CD4-positive, alpha-beta T cell treated with Interleukin-4 for 4 hours (primary cell): ENCODE results near the gene VSIG4.
"Not testable (repeated sequence)": the region's sequence is repeated elsewhere in the genome, so short reads cannot be mapped to it uniquely, and the experiment has no call there.

ENCODE experiments used
- DNase-seq: peaks from one replicate; pipeline ENCODE4 v3.0.0-alpha.2; 2020

VSIG4 gene

GRCh38 chrX:66005830-66006449 lies 33.9 kb downstream of the VSIG4 start:
- DNase-seq = no peak

DNA sequence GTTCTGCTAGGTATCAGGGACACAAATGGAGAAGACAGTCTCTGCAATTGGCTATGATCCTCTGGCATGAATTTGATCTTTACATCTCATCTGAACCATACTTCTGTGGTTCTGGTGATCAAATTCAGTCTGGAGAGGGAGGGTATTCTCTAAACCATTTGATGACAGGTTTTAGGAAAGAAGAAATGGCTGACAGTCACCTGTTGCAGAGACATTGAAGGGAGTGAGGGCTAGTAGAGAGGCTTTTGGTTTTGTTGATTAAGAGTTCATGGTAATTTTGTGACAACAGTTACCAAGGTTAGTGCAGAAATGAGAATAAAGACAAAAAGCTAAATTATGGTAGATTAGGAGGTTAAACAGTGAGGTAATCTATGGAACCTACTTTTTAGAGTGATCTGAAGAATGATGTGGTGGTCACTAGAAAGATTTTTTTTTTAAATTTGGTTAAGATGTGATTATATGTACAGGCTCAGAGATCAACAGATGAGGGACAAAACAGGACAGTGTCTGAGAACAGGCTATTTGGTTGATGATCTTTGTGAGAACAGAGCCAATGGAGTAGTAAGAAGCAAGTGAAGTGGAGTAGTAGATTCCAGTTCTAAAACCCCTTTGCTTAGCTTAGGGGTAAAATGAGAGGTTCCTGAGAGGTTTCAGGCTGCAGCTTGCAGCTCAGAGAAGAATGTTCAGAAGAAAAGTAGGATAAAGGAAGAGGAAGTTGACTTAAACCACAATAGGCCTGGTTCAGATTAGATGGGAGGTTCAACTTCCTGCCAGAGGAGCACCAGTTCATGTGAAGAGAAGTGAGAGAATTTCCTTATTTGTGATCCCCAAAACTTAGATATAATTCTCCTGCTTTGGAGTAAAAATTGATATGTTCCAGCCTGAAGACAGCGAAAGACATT lies 34.7 kb downstream of the VSIG4 start:
- DNase-seq = peak; percentile 14

- no peak for DNase-seq
Observed at GRCh38 chrX:66002824-66003680, 36.8 kb downstream of the VSIG4 start.

DNA sequence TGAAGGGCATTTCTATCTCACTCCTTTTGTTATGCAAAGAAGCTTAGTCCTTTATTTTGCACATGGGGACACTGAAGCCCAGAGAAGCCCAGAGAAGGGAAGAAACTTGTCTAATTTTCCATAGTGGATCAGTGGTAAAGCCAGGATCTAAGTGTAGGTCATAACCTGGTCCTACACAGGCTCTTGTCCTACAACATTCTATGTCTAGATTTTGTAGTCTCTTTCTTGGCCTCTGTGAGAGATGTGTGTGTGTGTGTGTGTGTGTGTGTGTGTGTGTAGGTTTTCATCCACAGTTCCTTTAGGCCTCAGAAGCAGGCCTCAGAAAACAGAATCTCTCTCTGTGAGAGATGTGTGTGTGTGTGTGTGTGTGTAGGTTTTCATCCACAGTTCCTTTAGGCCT lies 38.3 kb downstream of the VSIG4 start:
- DNase-seq = no peak

GRCh38 chrX:66000628-66001272 lies 39.1 kb downstream of the VSIG4 start:
- DNase-seq = no peak

DNA sequence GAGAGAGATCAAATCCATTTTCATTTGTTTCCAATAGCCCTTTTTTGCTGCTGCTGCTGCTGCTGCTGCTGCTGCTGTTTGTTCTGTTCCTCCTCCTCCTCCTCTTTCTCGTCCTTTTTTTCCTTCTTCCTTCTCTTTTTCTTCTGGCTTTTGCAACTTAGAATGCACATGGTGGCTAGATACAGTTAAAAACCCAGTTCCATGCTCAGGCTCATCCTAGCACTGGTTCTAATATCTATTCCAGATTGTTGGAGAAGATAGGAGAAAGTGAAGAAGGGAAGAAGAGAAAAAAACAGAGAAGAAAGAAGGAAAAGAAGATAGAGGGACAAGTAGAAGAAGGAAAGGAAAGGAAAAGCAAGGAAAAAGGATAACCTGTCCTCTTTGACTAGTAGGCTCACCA lies 39.7 kb downstream of the VSIG4 start:
- no peak for DNase-seq

GRCh38 chrX:65999563-66000148 lies 40.2 kb downstream of the VSIG4 start:
- DNase-seq = no peak

- no peak for DNase-seq
Observed at GRCh38 chrX:65999029-65999562, 40.8 kb downstream of the VSIG4 start.

GRCh38 chrX:65997978-65998717 lies 41.7 kb downstream of the VSIG4 start:
- DNase-seq = no peak

- no peak for DNase-seq
Observed at GRCh38 chrX:65994519-65995506, 45.1 kb downstream of the VSIG4 start.

- no peak for DNase-seq
Observed at GRCh38 chrX:65993915-65994460, 45.9 kb downstream of the VSIG4 start.

DNA sequence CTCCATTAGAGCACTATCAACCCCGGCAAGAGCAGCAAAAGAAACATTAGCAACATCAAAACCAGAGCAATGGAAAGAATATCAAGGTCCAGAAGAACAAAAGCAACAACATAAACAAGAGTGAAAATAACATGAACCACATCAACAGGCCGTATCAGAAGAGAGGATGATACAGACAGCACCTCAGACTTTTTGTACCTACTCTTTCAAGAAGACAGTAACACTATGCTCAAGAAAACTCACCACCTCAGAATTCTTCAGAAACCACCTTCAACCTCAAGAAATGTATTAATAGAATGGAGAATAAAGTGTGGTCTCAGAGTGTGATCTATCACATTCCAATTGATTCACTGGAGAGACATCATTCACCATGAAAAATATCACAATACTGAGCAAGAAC lies 46.5 kb downstream of the VSIG4 start:
- DNase-seq = no peak

DNA sequence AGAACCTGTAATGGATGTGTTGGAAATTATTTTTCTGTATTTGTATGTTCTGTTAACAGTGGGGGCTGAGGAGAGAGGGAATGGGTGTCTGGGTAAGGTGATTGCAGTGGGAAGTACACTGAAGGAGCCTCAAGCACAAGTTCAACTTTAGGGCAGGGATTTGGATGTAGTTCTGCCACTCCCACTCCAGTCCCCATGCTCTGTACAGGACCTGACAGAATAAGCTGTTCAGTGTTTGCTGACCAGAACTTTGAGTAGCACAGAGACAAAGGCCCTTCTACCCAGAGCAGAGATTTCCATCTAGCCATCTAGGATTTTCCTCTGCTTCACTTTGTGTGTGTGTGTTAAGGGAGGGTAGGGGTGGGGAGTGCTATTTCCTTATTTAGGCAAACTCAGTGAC lies 49.2 kb downstream of the VSIG4 start:
- no peak for DNase-seq

GRCh38 chrX:65987811-65988210 lies 52.1 kb downstream of the VSIG4 start:
- no peak for DNase-seq

GRCh38 chrX:65985922-65986588 lies 53.8 kb downstream of the VSIG4 start:
- peak; percentile 89 for DNase-seq

DNA sequence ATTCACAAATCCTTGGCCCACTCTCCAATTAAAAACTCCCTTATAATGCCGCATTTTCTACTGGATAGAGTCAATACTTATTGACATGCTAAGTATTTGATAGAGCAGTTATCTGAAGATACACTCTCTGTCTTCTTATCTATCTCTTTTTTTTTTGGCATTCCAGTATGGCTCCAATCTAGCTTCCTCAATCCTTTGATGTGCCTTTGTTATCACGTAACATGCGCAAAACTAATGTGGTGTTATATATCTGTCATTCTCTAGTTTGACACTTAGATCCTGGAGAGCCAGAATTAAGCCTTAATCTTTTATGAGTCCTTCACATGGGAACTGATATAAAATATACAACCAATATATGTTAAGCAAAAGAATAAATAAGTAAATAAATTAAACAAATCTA lies 54.7 kb downstream of the VSIG4 start:
- DNase-seq = no peak

- not testable (repeated sequence) for DNase-seq
Observed at GRCh38 chrX:65977161-65977560, 62.7 kb downstream of the VSIG4 start.

- no peak for DNase-seq
Observed at GRCh38 chrX:65976161-65976560, 63.7 kb downstream of the VSIG4 start.

- DNase-seq = not testable (repeated sequence)
Observed at GRCh38 chrX:65975161-65975751, 64.6 kb downstream of the VSIG4 start.
